Measurements from ENCODE around the gene COX11. TPM values are rescaled to one million over a fixed set of nuclear protein-coding genes. Genes with fewer than 3 reads are reported as not detected.

Gene COX11
- total and polyA plus RNA-seq, 10 donors, result 20.4 to 47.0 (median 36.8) TPM

DNA sequence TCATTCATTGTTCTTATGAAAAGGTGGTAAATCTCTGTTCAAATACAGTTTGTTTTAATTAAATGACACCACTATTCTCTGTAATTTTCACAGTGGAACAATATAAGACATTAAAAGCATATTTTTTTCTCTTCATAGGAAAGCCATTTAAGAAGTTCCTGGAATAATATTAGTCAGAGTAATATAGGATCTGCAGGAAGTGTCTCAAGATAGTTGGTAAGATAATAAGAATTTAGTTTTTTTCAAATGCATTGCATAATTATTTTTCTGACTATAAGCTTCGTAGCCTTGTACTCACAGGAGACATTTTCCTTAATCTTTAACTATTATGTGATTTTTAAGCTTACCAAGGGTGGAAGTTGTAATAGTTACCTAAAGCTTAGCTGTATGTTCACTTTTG is 17.0 kb upstream of the COX11 start:
- intact Hi-C loops (cut with DNase I; ENCODE audit: low total_unique reads), result no loop called here
- DNase-seq, result no peak
- WGBS, 5 donors, result 55 to 90% (median 73%) methylated on average over 1 of the region's 1 CpG
- Histone ChIP-seq H3K4me1 (no peaks in the 10 kb centered on the region), H3K36me3 (peaks cover 0 to 9% (median 0%) of the 10 kb centered on the region in 6 donors), H3K9me3 (peaks cover 0 to 6% (median 4%) of the 10 kb centered on the region in 8 donors), H3K4me3 (no peak overlapping the region), H3K27ac (no peak overlapping the region), H3K27me3 (replicated peaks in 1 of 7) (no peaks in the 10 kb centered on the region)
- no peak for TF ChIP-seq POLR2A (IDR thresholded peaks at IDR 0.05)

DNA sequence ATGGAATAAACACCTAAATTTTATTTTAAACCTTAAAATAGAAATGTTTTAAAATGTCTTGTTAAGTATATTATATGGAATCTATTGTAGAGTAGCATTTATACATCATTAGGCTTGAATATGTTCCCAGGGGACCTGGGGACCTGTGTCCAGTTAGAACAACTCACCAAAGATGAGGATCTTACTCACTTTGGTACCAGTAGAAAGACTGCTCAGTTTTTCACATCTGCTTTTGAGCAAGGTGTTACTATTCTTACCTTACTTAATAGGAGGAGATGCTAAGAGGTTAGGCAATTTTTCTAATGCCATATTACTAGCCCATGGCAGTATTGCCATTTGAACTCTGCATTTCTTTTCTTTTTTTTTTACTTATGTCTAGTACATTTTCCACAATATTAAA is 14.8 kb upstream of the COX11 start:
- Histone ChIP-seq H3K4me1 (no peaks in the 10 kb centered on the region), H3K4me3 (no peak overlapping the region), H3K9me3 (peaks cover 0 to 17% (median 11%) of the 10 kb centered on the region in 8 donors), H3K27ac (no peak overlapping the region), H3K27me3 (replicated peaks in 1 of 7) (no peaks in the 10 kb centered on the region), H3K36me3 (peaks cover 0 to 9% (median 0%) of the 10 kb centered on the region in 6 donors)
- TF ChIP-seq, protein P1, sequence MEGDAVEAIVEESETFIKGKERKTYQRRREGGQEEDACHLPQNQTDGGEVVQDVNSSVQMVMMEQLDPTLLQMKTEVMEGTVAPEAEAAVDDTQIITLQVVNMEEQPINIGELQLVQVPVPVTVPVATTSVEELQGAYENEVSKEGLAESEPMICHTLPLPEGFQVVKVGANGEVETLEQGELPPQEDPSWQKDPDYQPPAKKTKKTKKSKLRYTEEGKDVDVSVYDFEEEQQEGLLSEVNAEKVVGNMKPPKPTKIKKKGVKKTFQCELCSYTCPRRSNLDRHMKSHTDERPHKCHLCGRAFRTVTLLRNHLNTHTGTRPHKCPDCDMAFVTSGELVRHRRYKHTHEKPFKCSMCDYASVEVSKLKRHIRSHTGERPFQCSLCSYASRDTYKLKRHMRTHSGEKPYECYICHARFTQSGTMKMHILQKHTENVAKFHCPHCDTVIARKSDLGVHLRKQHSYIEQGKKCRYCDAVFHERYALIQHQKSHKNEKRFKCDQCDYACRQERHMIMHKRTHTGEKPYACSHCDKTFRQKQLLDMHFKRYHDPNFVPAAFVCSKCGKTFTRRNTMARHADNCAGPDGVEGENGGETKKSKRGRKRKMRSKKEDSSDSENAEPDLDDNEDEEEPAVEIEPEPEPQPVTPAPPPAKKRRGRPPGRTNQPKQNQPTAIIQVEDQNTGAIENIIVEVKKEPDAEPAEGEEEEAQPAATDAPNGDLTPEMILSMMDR (IDR thresholded peaks at IDR 0.05 in 8 of 11, conservative IDR thresholded peaks at IDR 0.05 in 3 of 11), result no peak
- TF ChIP-seq POLR2AphosphoS5 (IDR thresholded peaks at IDR 0.05) (no peak), POLR2A (IDR thresholded peaks at IDR 0.05) (no peak)
- no peak for DNase-seq
- intact Hi-C loops (cut with DNase I; ENCODE audit: low total_unique reads), result no loop called here

DNA sequence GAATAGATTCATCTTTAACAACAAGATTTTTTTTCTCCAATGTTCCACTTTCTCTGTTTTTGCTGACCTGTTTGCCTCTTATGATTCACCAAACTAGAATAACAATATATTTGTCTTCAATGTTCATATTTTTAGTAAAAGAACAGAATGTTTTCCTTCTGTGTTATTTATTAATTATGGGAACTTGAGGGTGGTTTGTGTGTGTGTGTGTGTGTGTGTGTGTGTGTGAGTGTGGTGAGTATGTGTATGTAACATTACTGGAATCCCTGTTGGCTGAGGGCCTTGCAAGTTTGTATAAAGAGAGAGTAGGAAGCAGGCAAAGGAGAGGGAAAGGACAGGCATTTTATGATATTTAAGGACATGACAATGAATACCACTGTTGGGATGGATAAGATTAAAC is 13.9 kb upstream of the COX11 start:
- peaks cover 0 to 17% (median 11%) of the 10 kb centered on the region in 8 donors for H3K9me3 ChIP-seq
- no peaks in the 10 kb centered on the region for H3K4me1 ChIP-seq
- no peak overlapping the region for H3K27ac ChIP-seq
- TF ChIP-seq POLR2A (IDR thresholded peaks at IDR 0.05) (no peak), POLR2AphosphoS5 (IDR thresholded peaks at IDR 0.05) (no peak)
- TF ChIP-seq, protein P1 (IDR thresholded peaks at IDR 0.05 in 8 of 11, conservative IDR thresholded peaks at IDR 0.05 in 3 of 11), result no peak
- no peaks in the 10 kb centered on the region for H3K27me3 ChIP-seq (replicated peaks in 1 of 7)
- H3K36me3 ChIP-seq, result peaks cover 0 to 9% (median 0%) of the 10 kb centered on the region in 6 donors
- H3K4me3 ChIP-seq, result no peak overlapping the region
- intact Hi-C loops (cut with DNase I; ENCODE audit: low total_unique reads), result no loop called here
- DNase-seq, result no peak

DNA sequence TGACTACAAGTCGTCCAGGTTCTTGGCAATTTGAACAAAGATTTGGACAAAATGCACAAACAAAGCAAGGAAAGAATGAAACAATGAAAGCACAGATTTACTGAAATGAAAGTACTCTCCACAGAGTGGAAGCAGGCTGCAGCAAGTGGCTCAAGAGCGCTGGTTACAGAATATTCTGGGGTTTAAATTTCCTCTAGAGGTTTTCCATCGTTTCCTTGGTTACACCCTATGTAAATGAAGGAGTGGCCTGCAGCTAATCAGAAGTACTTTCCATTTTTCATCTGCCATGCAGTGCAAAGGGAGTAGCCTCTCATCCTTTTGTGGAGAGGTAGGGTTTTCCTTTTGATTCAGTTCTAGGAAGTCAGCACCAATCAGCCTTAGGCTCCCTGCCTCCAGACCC is 11.9 kb upstream of the COX11 start:
- Histone ChIP-seq H3K27me3 (replicated peaks in 1 of 7) (no peaks in the 10 kb centered on the region), H3K4me3 (no peak overlapping the region), H3K27ac (no peak overlapping the region), H3K36me3 (no peaks in the 10 kb centered on the region), H3K4me1 (no peaks in the 10 kb centered on the region), H3K9me3 (peaks cover 0 to 17% (median 11%) of the 10 kb centered on the region in 8 donors)
- intact Hi-C loops (cut with DNase I; ENCODE audit: low total_unique reads), result no loop called here
- TF ChIP-seq POLR2AphosphoS5 (IDR thresholded peaks at IDR 0.05) (no peak), POLR2A (IDR thresholded peaks at IDR 0.05) (no peak)
- TF ChIP-seq, protein P1 (IDR thresholded peaks at IDR 0.05 in 8 of 11, conservative IDR thresholded peaks at IDR 0.05 in 3 of 11), result no peak
- 51 to 93% (median 89%) methylated on average over 3 of the region's 3 CpGs for whole genome bisulfite sequencing, 5 donors
- no peak for DNase-seq

DNA sequence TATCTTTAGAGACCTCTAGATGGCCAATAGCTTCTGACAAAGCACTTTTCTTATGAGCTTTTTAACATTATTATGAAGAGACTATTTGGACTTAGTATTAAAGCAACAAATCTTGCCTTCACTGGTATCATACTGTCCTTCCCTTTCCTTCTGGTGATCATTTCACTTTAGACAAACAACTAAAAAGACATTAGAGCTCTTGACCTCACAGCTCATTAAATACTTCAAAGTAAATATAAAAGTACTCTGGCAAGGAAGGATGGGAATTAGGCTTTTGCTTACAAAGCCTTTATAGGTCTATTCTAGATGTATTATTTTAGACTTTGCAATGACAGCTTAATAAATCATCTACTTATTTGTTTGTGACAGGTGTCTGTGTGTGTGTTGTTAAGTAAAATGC is 11.2 kb upstream of the COX11 start:
- Histone ChIP-seq H3K36me3 (no peaks in the 10 kb centered on the region), H3K27me3 (replicated peaks in 1 of 7) (no peaks in the 10 kb centered on the region), H3K4me3 (no peak overlapping the region), H3K4me1 (no peaks in the 10 kb centered on the region), H3K27ac (no peak overlapping the region), H3K9me3 (peaks cover 0 to 17% (median 11%) of the 10 kb centered on the region in 8 donors)
- TF ChIP-seq POLR2A (IDR thresholded peaks at IDR 0.05), result no peak
- no peak for TF ChIP-seq POLR2AphosphoS5 (IDR thresholded peaks at IDR 0.05)
- TF ChIP-seq, protein P1 (IDR thresholded peaks at IDR 0.05 in 8 of 11, conservative IDR thresholded peaks at IDR 0.05 in 3 of 11), result no peak
- no peak for DNase-seq
- intact Hi-C loops (cut with DNase I; ENCODE audit: low total_unique reads), result no loop called here
